HG03025 (cell line): ENCODE measurements around the gene MAPKBP1.

ENCODE experiments used
- ATAC-seq: cut with Tn5 transposase; IDR thresholded peaks from one replicate; pipeline ENCODE4 v1.9.1; 2021; ENCODE audit warnings: mild to moderate bottlenecking, moderate library complexity; ENCODE audit not compliant: unreplicated experiment, low FRiP score

MAPKBP1 gene

GRCh38 chr15:41804916-41805666 lies 30.8 kb downstream of the MAPKBP1 start:
- ATAC-seq = no peak

- ATAC-seq = no peak
Measured at GRCh38 chr15:41805711-41806110, 31.4 kb downstream of the MAPKBP1 start.

GRCh38 chr15:41806291-41807181 lies 32.3 kb downstream of the MAPKBP1 start:
- ATAC-seq = no peak

- ATAC-seq = no peak
Measured at GRCh38 chr15:41809121-41809520, 34.8 kb downstream of the MAPKBP1 start.

- ATAC-seq = no peak
Measured at GRCh38 chr15:41809526-41810220, 35.4 kb downstream of the MAPKBP1 start.

- ATAC-seq = no peak
Measured at GRCh38 chr15:41810651-41811431, 36.6 kb downstream of the MAPKBP1 start.

- no peak for ATAC-seq
Measured at GRCh38 chr15:41811432-41812195, 37.3 kb downstream of the MAPKBP1 start.

GRCh38 chr15:41812820-41813375 lies 38.6 kb downstream of the MAPKBP1 start:
- no peak for ATAC-seq

- ATAC-seq = no peak
Measured at GRCh38 chr15:41813426-41813825, 39.1 kb downstream of the MAPKBP1 start.

- no peak for ATAC-seq
Measured at GRCh38 chr15:41814534-41814933, 40.2 kb downstream of the MAPKBP1 start.

GRCh38 chr15:41816788-41817187 lies 42.5 kb downstream of the MAPKBP1 start:
- ATAC-seq = no peak

GRCh38 chr15:41817327-41817726 lies 43.0 kb downstream of the MAPKBP1 start:
- no peak for ATAC-seq

- ATAC-seq = no peak
Measured at GRCh38 chr15:41817781-41818180, 43.5 kb downstream of the MAPKBP1 start.

- no peak for ATAC-seq
Measured at GRCh38 chr15:41819455-41820050, 45.3 kb downstream of the MAPKBP1 start.

- ATAC-seq = no peak
Measured at GRCh38 chr15:41820791-41821423, 46.6 kb downstream of the MAPKBP1 start.

GRCh38 chr15:41821831-41822230 lies 47.5 kb downstream of the MAPKBP1 start:
- no peak for ATAC-seq

GRCh38 chr15:41822471-41822870 lies 48.2 kb downstream of the MAPKBP1 start:
- no peak for ATAC-seq

- ATAC-seq = no peak
Measured at GRCh38 chr15:41822957-41823356, 48.7 kb downstream of the MAPKBP1 start.
